GM20431 (cell line): ENCODE data around the gene BCL2L15.

Source experiments
- in situ Hi-C: fragments of 300-500 bp; cut with MseI, MboI; formaldehyde crosslinking; loops from one replicate; pipeline ENCODE4 v1.15.0; 2020; ENCODE audit warnings: low sequenced_read_pairs; ENCODE audit not compliant: unreplicated experiment

The BCL2L15 gene

DNA sequence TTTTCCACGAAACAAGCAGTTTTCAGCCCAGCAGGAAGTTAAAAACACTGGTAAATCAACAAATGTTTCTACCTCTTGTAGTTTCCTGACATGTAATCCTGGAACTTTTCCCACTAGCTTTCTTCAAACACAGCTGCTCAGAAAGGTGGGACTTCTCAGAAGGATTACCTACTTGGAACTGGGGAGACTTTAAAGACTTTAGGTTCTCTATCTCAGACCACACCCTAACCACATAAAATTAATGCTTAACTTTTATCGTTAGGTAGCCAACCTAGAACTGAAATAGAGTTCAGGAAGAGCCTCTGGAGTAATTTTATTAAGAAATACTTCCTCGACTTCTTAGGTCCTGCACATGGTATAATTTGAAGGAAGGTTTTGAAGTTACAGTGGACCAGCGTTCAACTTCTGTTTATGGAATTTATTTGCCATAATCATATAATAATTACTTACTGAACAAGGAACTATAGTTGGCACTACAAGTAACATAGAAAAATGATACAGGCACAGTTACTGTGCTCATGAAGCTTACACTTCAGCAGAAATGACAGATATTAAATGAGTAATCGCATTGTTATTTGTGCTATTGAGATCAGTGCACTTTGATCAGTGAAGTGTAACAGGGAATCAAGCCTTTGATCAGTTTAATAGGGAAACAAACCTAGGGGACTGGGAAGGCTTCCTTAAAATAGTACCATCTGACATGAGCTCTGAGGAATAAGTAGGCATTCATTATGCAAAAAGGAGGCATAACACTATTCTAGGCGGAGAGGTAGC is at the start of gene BCL2L15:
BCL2L15 (minus strand) TSS at position 180 of the 774 bp plus-strand sequence. CDS start 206 bp downstream, outside the sequence.
- in situ Hi-C loops: no loop called here

DNA sequence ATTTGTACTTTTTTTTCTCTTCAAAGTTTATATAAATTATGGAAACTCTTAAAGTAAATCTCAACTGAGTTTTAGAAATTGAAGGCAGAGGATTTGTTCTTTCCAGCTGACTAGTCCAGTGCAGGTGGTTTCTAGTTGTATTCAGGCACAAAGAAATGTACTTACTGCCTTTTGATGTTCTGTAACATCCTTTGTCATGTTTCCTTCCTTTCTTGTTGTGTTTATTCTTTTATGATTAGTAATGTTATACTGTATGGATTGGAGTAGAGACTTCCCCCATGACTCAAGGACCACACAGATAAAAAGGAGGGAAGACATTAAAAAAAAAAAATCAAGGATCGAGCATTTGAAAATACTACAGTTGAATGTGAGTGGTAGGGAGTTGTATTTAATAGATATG is 49.8 kb upstream of the BCL2L15 start:
- in situ Hi-C loops: no loop called here

DNA sequence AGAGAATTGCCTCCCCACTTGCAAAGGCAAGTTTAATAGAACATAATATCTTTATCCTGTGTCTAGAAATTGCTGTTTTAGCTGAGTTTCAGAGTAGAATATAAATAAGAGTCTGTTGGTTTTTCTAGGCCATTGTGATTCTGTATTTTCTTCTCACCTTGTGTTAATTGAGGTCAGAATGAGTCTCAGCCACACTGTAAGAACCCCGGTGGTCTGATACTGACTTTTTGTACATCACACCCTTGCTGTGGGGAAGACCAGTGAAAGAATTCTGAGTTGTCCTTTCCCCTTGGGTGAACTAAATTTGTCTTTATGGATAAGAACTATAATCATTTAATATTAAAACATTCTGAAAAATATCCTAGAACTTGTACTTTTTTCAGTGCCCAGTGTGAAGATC is 48.6 kb upstream of the BCL2L15 start:
- in situ Hi-C loops: no loop called here

DNA sequence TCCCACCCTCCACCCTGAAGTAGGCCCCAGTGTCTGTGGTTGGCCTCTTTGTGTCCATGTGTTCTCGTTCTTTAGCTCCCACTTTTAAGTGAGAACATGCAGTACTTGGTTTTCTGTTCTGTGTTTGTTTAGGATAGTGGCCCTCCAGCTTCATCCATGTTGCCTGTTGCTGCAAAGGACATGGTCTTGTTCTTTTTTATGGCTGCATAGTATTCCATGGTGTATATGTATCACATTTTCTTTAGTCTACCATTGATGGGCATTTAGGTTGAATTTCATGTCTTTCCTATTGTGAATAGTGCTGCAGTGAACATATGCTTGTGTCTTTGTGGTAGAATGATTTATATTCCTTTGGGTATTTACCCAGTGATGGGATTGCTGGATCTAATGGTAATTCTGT is 47.8 kb upstream of the BCL2L15 start:
- in situ Hi-C loops: no loop called here

DNA sequence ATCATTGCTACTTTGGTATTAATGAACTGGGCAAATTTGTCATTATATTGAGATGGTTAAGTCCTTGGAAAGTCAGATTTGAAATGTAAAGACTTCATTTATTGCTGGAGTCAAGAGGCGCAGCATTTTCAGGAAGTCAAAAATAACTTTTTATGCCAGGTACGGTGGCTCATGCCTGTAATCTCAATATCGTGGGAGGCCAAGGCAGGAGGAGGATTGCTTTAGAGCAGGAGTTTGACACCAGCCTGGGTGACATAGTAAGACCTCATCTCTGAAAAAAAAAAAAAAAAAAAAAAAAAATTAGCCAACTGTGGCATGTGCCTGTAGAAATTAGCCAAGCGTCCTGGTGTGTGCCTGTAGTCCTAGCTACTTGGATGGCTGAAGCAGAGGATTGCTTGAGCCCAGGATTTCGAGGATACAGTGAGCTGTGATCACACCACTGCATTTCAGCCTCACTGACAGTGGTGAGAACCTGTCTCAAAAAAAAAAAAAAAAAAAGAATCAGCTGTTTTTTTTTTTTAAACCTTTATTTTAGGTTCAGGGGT is 47.2 kb upstream of the BCL2L15 start:
- in situ Hi-C loops: no loop called here

DNA sequence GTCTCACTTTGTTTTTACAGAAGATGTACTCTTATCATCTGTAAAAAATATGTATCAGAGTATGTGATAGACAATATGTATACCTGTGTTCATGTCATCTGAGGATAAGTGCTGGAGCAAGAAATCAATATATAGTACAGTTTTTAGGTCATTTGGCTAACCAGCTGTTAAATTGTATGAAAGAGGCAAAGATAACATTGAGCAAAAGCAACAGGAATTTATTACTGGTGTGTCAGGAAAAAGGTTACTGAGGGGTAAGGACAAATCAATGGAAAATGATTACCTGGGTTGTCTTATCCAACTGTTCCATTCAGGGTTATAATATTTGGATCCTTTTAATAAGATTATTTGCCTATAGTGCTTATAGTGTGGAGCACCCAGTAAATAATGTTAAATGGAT is 46.6 kb upstream of the BCL2L15 start:
- in situ Hi-C loops: no loop called here

DNA sequence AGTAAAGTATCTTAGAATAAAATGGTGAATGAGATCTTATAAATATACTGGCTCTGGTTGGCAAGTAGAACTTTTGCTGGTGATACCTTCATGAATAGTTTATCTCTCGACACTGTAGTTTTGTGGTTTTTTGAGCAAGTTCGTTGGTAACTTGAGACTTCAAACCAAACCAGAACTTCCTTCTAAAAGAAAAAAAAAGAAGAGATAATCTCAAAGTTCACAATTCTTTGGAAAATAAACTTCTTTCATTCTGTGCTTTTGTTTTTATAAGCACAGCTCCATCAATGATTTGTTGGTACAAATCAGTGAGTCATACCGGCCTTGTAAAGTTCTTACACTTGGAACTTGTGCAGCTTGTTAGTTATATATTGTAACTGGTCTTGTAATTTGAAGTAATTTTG is 44.1 kb upstream of the BCL2L15 start:
- in situ Hi-C loops: no loop called here

DNA sequence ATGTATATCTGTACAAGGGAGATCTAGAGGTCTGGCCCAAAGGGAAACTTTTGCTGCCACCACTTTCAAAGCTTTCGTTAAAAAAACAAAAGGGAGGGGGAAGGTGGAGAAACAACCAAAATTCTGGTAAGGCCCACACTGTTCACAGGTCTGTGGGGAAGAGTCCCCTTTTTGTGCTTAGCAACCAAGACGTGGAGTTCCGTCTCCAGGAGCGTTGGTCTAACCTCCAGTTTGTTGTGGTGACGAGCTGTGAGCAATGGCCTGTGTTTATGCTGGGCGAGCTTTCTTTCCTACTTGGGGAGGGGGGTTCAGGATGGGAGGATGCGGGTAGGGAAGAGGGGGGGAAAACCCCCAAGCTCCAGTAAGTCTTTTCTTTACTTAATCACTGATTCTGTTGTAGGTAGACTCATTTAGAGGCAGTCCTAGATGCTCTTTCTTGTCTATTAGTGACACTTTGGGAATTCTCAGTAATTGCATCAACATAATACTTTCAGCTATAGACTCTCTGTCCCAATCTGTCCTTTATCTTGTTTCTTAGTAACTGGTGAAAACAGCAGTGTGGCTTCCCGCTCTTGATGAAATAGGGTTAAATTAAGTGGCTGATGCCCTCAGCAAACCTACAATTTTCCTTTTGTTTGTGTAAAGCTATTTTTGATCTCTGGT is 43.2 kb upstream of the BCL2L15 start:
- in situ Hi-C loops: no loop called here

DNA sequence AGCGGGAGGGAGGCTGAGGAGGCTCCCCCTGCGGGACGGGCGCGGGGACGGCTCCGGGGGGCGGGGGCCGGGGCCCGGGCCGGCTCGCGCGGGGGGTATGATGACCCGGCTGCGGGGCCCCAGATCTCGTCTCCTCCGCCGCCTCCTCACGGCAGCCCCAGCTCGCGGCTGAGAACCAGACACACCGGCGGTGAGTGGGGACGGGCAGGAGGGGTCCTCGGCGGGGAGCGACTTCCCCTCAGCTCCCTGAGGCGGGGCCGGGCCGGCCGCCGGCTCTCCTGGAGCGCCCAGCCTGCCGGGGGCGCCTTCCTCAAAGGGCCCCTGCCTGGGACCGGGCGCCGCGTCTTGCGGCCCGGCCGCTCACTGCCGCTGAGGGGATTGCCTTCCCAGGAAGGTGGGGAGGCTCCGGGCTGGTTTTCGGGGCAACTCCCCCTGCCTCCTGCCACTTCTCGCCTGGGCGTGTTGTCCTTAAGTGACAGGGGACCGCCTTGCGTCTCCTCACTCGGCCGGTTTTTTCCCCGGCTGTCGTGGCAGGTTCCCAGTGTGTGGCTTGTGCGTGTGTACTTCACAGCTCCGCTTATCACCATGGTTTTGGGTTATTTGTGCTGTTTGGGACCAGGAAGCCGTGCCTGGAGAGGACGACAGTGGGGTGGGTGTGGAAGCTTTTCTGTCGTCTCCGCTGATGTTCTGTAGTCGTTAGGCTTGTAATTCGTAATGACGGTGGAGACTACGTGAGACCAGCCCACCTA is 42.5 kb upstream of the BCL2L15 start:
- in situ Hi-C loops: no loop called here

DNA sequence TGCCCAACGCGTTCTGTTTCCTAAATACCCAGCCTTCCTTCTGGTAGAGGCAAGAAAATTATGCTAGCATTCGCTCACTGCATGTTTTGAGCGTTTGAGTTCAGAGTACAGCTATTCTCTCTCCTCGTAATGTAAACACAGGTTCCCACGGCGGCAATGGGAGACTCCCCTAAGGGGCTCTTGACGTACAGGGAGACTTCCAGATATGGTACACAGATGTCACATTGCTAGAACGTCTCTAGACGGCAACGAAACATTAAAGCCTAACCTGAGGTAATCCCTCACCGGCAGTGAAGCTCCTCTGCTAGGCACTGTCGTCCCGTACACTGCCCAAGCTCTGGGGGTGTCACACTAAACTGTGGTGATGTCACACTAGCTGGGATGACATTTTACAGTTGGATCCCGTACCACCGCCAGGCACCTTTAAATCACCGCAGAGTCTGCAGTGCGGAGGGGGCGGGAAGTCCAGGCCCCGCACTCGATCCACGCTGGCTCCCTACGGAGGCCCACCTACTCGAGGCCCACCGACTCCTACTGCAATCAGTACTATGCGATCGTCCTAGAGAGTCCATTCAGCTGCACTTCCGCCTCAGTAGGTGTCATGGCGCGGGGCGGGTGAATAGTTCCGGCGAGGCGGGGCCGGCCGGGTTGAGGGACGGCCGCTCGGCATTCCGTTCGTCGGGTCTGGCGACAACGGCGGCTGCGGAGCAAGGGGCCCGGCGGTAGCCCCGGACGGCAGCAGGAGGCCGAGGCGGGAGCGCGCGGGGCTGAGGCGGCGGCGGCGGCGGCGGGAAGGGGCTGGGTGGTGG is 41.8 kb upstream of the BCL2L15 start, which contains the start of gene HIPK1:
HIPK1 (plus strand) TSS at position 384 of the 809 bp plus-strand sequence.
- in situ Hi-C loops: no loop called here

DNA sequence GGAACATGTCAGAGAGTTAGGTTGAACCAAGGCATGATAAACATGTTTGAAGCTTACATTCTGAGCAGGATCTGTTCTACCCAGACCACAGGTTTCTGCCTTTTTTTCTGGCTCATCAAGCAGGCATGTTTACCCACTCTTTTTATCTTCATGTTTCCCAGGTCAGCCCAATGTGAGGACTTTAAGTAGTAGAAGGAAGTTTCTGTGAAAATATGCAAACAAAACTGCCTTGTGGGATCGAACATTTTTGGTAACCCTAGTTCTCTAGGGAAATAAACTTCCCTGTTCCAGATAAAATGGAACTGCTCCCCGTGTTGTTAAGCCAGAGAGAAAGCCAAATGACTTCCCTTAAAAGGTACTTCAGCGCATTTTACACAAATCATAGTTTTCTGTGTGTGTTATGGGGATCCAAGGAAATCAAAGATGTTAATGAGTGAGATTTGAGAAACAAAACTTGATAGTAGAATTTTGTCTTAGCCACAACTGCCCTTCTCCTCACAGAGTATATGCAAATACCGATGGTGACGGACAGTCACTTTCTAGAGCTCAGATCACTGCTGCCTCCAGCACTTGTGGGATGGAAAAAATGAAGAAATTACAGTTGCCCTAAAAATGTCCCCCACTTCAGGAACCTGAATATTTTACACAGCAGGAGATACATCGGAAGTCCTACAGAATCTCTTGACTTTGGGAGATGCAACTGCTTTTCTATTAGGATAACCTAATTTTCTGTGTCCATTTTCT is 41.0 kb upstream of the BCL2L15 start:
- in situ Hi-C loops: no loop called here

DNA sequence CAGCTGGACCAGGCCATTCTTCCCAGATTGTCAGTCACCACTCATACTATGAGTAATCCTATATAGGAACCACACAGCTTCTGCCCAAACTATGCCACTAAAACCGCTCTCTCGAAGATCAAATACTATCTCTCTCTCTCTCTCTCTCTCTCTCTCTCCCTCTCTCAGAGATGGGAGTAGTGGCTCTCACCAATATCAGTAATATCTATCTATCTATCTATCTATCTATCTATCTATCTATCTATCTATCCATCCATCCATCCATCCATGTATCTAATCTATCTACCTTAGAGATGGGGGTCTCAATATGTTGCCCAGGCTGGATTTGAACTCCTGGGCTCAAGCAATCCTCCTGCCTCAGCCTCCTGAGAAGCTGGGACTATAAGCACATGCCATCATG is 37.1 kb upstream of the BCL2L15 start:
- in situ Hi-C loops: no loop called here

DNA sequence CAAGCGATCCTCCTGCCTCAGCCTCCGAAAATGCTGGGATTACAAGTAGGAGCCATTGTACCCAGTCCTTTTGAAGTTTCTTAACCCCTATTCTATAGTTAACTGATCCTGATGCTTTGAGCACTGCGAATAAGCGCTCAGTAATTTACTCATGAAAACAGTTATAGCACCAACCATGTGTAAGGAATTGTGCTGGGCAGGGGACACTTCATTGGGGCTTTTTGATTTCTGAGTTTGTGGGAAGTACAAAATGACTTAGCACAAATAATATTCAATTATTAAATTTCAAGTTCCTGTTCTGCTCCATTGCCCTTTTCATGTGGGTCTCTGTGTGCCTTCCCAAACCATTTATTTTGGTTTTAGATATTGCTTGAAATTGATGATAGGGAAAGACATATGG is 35.6 kb upstream of the BCL2L15 start:
- in situ Hi-C loops: no loop called here

DNA sequence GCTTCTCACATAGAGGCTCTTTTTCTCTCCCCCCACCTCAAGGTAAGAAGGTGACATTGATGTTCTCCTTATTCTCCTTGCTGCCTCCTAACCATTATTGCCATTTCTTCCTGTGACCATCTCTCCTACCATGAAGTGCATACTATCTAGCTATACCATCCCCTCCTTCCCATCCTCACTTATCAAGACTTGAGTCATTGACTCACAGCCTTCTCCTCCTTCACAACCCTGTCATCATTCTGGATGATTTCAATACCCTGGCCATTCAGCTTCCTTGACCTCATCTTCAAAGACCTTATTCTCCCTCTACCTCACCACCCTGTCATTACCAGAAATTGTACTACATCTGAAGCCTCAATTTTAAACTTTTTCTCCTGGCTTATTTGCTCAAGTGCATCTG is 30.9 kb upstream of the BCL2L15 start:
- in situ Hi-C loops: no loop called here

DNA sequence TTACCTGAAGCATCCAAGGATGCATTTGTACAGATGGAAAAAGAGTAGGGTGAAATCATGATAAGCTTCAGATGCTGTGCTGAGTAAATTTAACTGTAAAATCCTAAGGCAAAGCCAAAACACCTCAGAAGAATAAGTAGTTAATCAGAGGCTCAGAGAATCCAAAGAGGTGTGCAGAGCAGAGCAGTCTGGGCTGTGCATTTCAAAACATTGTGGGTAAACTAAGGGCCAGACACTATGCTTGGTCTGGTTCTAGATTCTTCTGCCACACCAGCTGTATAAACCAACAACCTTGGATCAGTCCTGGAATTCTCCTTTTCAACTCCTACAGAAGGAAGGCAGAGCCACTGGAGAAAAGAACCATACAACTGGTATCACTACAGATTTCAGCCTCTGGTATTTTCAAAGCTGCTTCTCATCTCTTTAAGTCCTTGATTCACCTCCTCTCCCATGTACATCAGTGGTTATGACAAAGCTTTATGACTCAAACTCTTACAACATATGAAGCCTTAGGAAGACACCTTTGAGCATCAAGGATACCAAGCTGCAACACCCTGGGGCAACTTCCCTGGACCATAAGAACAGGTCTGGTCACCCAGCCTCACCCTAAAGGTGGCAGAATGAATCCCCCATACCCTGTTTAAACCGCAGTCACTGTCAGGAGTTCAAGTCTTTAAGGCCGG is 30.2 kb upstream of the BCL2L15 start:
- in situ Hi-C loops: no loop called here

DNA sequence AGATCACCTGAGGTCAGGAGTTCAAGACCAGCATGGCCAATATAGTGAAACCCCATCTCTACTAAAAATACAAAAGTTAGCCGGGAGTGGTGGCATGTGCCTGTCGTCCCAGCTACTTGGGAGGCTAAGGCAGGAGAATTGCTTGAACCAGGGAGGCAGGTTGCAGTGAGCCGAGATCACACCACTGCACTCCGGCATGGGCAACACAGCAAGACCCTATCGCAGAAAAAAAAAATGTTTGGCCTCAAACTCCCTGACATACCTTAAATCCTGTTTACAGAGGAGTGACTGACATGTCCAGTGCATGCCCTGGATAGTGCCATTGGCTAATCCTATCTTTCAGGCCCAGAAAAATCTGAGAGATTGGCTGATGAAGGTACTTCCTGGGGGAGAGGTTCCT is 29.6 kb upstream of the BCL2L15 start:
- in situ Hi-C loops: no loop called here

DNA sequence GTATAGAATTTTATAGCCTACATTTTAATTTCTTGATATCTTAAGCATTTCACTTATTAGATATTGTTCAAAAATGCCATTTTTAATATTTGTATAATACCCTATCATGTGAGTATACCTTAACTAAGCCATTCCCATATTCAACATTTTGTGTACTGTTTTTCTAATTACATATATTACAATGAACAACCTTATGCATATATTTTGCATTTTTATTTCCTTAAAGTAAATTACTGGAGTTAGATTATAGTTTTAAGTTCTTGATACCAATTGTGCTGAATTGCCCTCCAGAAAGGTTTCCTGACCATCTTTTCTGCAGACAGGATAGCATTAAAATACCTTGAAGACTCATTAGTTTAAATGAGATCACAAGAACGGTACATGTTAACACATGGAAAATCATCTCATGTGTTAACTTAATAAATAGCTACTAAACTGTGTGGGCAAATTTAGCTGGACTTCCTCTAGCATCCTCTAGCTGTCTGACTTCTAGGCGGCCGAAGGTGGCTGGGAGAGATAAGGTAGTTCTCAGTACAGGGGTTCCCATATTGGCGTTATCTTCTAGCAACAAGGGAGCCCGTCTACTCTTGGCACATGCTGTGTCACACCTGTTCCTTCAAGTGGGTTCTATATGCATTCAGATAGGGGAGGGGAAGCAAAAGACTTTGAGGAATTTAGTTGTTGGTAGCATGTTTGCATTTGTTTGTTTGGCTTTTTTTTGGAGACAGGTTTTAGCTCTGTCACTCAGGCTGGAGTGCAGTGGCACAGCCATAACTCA is 26.7 kb upstream of the BCL2L15 start:
- in situ Hi-C loops: no loop called here

DNA sequence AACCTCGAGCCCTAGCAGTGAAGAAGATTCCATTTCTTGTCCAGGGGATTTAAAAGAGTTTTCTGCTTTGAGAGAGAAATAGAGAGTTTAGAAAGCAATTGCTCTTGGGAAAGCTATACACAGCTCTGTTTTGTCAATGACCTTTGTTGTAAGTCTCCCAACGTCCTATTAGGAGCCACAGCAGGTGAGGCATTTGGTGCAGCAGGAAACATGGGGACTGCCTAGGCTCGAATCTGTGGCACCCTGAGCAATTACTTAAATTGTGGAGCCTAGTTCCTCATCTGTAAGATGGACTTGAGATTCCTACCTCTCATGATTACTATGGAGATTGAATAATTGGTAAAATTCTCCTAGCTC is 25.9 kb upstream of the BCL2L15 start:
- in situ Hi-C loops: no loop called here
